Fibroblast of skin of left quadriceps (primary cell): ENCODE data around the gene ING3.

Experiments
- DNase-seq, 2 experiments: peaks; one replicate each; pipeline ENCODE4 v3.0.0-alpha.2; 2013; ENCODE audit warnings: low read depth in 2 of 2

Gene ING3, protein sequence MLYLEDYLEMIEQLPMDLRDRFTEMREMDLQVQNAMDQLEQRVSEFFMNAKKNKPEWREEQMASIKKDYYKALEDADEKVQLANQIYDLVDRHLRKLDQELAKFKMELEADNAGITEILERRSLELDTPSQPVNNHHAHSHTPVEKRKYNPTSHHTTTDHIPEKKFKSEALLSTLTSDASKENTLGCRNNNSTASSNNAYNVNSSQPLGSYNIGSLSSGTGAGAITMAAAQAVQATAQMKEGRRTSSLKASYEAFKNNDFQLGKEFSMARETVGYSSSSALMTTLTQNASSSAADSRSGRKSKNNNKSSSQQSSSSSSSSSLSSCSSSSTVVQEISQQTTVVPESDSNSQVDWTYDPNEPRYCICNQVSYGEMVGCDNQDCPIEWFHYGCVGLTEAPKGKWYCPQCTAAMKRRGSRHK

DNA sequence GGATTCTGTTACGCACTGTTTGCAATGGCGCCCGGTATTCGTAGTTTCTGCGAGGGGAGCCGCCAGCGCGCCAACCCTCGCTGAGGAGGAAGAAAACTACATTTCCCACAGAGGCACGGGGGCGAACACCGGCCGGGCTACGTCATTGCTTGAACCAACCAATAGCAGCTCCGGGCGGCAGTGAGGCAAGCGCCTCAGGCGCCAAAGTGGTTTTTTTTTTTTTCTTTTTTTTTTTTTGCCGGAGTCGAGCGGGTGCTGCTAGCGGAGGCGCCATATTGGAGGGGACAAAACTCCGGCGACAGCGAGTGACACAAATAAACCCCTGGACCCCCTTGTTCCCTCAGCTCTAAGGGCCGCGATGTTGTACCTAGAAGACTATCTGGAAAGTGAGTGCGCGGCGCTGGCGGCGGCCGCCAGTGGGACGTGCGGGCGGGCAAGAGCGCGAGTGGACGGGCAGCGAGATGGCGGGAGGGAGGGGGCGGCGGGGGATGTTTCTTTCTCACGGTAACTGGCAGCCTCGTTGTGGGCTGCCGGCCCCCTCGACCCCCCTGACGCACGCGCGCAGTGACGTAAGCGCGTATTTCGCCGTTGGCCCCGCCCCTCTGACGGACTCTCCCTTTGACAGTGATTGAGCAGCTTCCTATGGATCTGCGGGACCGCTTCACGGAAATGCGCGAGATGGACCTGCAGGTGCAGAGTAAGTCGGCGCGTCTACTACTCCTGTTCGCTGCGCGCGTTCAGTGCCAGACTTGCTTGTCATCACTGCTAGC lies at the start of gene ING3:
Gene ING3, plus strand, starts transcription at position 239 of the 770 bp plus-strand sequence. Its CDS starts 120 bp downstream, at position 359.
- DNase-seq = peak; percentile 94 to 95

- DNase-seq = no peak
Measured at GRCh38 chr7:120915314-120916105, 35.1 kb upstream of the ING3 start.

DNA sequence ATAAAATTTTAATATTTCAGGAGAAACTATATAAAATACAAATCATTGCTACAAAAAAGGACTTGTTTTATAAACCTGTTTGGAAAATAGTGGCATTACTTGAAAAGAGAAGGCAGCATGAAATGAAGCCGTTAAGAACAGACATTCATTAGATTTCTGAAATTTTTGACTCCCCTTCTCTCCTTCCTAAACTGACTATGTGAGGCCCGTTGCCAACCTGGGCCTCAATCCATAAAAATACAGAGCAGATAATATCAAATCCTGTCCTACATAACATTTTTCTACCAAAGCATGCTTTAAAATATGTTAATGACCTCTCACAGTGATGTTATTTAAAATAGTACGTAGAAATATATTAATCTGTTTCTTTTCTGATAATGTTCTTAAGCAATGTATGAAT lies 34.5 kb upstream of the ING3 start:
- no peak for DNase-seq

GRCh38 chr7:120916538-120916937 lies 34.0 kb upstream of the ING3 start:
- no peak for DNase-seq

- DNase-seq = no peak
Measured at GRCh38 chr7:120919466-120919865, 31.1 kb upstream of the ING3 start.

DNA sequence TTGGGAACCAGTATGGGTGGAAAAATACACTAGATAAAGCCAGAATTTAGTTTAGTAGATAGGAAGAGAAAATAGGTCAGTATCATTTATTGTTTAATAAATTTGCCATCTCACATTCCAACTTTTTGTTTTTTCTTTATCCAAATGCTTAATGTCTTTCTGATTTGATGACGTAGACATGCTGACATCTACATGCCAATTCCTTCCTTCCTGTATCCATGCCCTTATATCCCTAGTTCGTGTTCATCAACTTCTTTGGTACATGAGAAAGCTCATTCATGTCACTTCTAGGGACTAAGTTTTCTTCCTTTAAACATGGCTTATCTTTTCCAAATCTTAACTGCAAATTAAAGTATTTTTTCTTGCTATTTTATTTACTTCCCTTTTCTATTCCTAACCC lies 30.5 kb upstream of the ING3 start:
- no peak for DNase-seq

DNA sequence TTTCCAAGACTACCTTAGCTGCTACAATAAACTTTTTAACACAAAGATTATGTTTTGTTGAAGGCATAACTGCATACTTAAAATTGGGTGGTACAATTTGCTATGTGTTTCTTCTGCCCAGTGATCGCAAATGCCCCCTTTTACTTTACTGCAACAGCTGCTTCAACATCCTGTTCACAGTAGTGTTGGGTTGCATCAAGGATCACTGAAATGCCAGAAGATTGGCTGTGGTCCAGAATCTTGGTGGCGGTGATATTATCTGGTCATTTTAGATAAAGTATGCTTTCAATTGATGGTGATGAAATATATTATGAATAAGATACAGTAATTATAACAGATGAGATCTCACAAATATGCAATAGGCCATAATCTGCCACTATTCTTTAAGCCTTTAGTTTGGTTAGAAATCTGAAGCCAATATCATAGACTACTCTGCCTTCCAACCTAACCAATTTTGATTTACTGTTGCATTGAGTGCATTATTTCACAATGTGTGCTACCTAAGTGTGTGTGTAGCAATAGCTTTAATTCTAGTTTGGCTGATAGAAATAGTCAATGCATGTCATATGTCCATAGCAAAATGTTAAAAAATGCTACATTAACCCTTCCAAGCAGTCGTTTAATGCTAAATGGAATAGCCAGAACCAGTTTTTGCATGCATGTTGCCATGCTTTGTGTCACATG lies 29.8 kb upstream of the ING3 start:
- no peak for DNase-seq

- DNase-seq = no peak
Measured at GRCh38 chr7:120924837-120925236, 25.7 kb upstream of the ING3 start.

DNA sequence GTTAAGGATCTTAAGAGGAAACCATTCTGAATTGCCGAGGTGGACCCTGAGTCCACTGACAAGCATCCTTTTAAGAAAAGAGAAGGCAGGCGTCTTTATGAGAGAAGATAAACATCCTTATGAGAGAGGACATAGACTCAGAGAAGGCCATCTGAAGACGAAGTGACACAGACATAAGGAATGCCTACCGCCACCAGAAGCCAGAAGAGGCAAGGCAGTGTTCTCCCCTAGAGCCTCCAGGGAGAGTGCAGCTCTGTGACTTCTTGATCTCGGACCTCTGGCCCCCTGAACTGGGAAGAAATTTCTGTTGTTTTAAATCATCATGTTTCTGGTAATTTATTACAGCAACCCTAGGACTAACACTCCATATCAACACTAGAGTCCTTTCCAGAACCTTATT lies 25.2 kb upstream of the ING3 start:
- no peak for DNase-seq

DNA sequence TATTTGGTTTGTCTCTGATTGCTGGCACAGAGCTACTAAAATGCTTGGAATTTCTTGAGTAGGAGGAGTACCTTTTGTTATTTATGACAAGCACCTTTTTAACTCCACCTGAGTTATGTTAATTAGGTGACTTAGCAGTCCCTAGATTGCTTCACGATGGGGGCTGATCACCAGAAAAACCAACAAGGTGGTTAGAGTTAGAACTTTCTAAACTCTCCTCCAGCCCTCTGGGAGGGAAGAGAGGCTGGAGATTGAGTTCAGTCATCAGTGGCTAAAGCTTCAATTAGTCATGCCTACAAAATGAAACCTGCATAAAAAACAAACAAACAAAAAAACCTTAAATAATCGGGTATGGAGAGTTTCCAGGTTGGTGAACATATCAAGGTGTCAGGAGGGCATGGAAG lies 23.6 kb upstream of the ING3 start:
- DNase-seq = no peak

- no peak for DNase-seq
Measured at GRCh38 chr7:120927454-120928103, 23.0 kb upstream of the ING3 start.

- DNase-seq = no peak
Measured at GRCh38 chr7:120931243-120931642, 19.3 kb upstream of the ING3 start.

GRCh38 chr7:120933475-120933874 lies 17.1 kb upstream of the ING3 start:
- no peak for DNase-seq

- DNase-seq = no peak
Measured at GRCh38 chr7:120939345-120939744, 11.2 kb upstream of the ING3 start.

GRCh38 chr7:120941064-120941463 lies 9.5 kb upstream of the ING3 start:
- no peak for DNase-seq

GRCh38 chr7:120941856-120942255 lies 8.7 kb upstream of the ING3 start:
- no peak for DNase-seq

GRCh38 chr7:120942861-120943260 lies 7.7 kb upstream of the ING3 start:
- DNase-seq = no peak

DNA sequence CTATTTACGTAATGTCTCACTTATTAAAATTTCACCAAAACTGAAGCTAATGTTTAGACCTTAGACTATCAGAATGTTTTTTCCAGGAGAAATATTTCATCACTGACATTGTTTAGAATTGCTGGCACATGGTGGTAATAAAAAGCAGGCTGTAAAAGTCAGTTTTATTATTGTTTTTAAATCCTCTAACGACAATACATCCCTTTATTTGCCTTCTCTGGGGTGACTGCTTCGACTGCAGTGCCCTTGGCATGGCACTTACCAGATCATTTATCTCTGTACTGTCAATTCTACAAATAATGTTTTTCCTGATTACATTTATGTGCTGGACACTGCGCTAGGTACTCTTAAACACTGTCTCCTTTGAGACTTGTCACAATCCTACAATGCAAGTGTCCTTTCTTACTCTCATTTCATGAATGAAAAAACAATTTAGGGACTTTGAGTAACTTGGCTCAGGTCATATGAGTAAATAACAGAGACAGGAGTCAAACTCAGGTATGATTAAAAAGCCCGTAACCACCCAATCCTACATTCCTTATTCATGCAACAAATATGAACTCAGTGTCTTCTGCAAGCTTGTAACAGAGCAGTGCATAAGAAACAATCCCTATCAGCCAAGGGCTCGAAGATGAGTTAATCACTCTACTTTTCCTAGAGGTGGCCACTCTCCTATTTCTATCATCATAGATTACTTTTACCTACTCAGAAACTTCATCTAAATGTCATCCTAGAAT lies 5.6 kb upstream of the ING3 start:
- no peak for DNase-seq

- DNase-seq = no peak
Measured at GRCh38 chr7:120947980-120948379, 2.6 kb upstream of the ING3 start.

DNA sequence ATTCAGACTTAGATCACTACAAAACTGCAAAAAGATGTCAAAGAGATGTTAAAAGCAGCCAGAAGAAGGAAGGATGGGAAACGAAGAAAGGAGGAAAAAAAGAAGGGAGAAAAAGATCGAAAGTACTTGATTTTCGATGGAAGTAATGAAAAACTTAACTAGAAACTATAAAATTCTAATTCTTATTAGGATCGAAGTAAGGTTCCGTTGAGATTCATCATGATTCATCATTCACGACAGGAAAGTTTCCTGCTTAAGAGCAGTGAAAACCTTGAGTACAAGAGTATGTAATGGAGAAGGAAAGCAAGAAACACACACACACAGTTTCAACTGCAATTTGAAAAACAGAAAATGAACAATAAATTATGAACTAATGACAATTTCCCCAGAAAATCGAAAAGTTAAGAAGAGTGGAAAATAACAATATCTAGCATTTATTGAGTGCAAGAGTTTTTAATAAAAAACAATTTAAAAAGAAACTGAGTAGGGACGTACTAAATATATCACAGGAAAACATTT lies 1.1 kb upstream of the ING3 start:
- no peak for DNase-seq
